Stomach (tissue), 9 donors: Measurements from ENCODE around the gene KSR2. TPM values are rescaled to one million over a fixed set of nuclear protein-coding genes. Genes with fewer than 3 reads are reported as not detected.

Source experiments
- DNase-seq, 2 donors: peaks; one replicate each; pipeline versions ENCODE4 v3.0.0 to v3.0.0-alpha.2; 2013 to 2019
- H3K27ac ChIP-seq, 5 donors: fragments of 200-600 bp in 4 of 5; sonication (generic) in 4 of 5; one replicate each; pipeline ENCODE4 v1.5.1; 2013 to 2019; ENCODE audit warnings: mild to moderate bottlenecking in 1 of 5, moderate library complexity in 1 of 5
- H3K27me3 ChIP-seq, 3 donors: fragments of 200-600 bp; sonication (generic); one replicate each; pipeline ENCODE4 v1.5.1; 2017 to 2019; ENCODE audit warnings: mixed run types in 1 of 3
- H3K36me3 ChIP-seq, 4 donors: fragments of 200-600 bp; sonication (generic); 1 replicate in 3 of 4; 2 replicates in 1 of 4; pipeline ENCODE4 v1.5.1; 2016 to 2019
- H3K4me1 ChIP-seq, 4 donors: fragments of 200-600 bp; sonication (generic); one replicate each; pipeline ENCODE4 v1.5.1; 2016 to 2019
- H3K4me3 ChIP-seq, 4 donors: fragments of 200-600 bp; sonication (generic) in 3 of 4; one replicate each; pipeline ENCODE4 v1.5.1; 2016 to 2019; ENCODE audit warnings: mild to moderate bottlenecking in 1 of 4
- H3K9me3 ChIP-seq, 4 donors: fragments of 200-600 bp; sonication (generic); one replicate each; pipeline ENCODE4 v1.5.1; 2016 to 2019
- CTCF ChIP-seq, 7 experiments: fragments of 450-650 bp in 4 of 7; fragments of 200-600 bp in 3 of 7; sonication (generic) in 3 of 7; IDR thresholded peaks; one replicate each; pipeline ENCODE4 v1.5.1; 2016 to 2019; ENCODE audit warnings: antibody characterized with exemption in 7 of 7, control low read depth in 2 of 7, mild to moderate bottlenecking in 1 of 7
- EP300 ChIP-seq: sonication (generic); formaldehyde crosslinking; IDR thresholded peaks from one replicate; pipeline ENCODE4 v1.6.1; 2017; ENCODE audit warnings: antibody characterized with exemption
- POLR2A ChIP-seq, 4 donors: fragments of 450-650 bp; IDR thresholded peaks; one replicate each; pipeline ENCODE4 v1.6.1; 2016; ENCODE audit warnings: antibody characterized with exemption in 4 of 4, control low read depth in 2 of 4, mild to moderate bottlenecking in 1 of 4, moderate library complexity in 1 of 4
- POLR2AphosphoS5 ChIP-seq, 3 donors: sonication (generic); formaldehyde crosslinking; IDR thresholded peaks; one replicate each; pipeline ENCODE4 v1.6.1; 2016; ENCODE audit warnings: antibody characterized with exemption in 3 of 3
- WGBS, 5 donors: extraction: QIAGEN DNeasy Blood & Tissue Kit in 3 of 5; methylation state at CpG; one replicate each; pipeline versions ENCODE4 v1.1.5 to v1.1.7; 2013 to 2018; 5-methylcytosine and 5-hydroxymethylcytosine counted together
- intact Hi-C: fragments of 100-400 bp; cut with DNase I; formaldehyde crosslinking; loops from one replicate; pipeline ENCODE4 v1.15.1; 2023; ENCODE audit warnings: low total_unique reads
- polyA plus RNA-seq, 3 donors: library from polyadenylated mRNA; stranded (reverse); fragments of 200-250 nt; gene quantifications; one replicate each; pipeline ENCODE4 v1.2.3, GENCODE V29; 2013
- total RNA-seq, 5 donors: library from RNA; depleted of rRNA; stranded (reverse); fragments of >200 nt; gene quantifications; one replicate each; pipeline versions ENCODE4 v1.1.0 to v1.2.3, GENCODE V29; 2014 to 2016
- donor health status: healthy with polysubstance abuse.
- donor health status: Bipolar disorder and iron deficiency.
- donor health status: healthy.

The KSR2 gene
- total and polyA plus RNA-seq, 8 donors, result 0.03 to 1.4 (median 0.26) TPM; not detected in 2

- TF ChIP-seq POLR2A (IDR thresholded peaks at IDR 0.05) (no peak), CTCF (IDR thresholded peaks at IDR 0.05) (no peak), POLR2AphosphoS5 (IDR thresholded peaks at IDR 0.05) (no peak), EP300 (no peak)
- Histone ChIP-seq H3K27ac (no peak overlapping the region), H3K4me1 (no peaks in the 10 kb centered on the region), H3K4me3 (no peak overlapping the region), H3K27me3 (peaks cover 0 to 65% (median 12%) of the 10 kb centered on the region in 3 donors), H3K9me3 (peaks cover 0 to 18% (median 12%) of the 10 kb centered on the region in 4 donors), H3K36me3 (no peaks in the 10 kb centered on the region)
- WGBS, 5 donors, result 52 to 69% (median 59%) methylated on average over 4 of the region's 4 CpGs
- no peak for DNase-seq
- intact Hi-C loops, result no loop called here
Measured at GRCh38 chr12:117842630-117843029, 126.2 kb downstream of the KSR2 start.

GRCh38 chr12:117842220-117842619 is 126.6 kb downstream of the KSR2 start:
- TF ChIP-seq CTCF (IDR thresholded peaks at IDR 0.05) (no peak), POLR2A (IDR thresholded peaks at IDR 0.05) (no peak), EP300 (no peak), POLR2AphosphoS5 (IDR thresholded peaks at IDR 0.05) (no peak)
- H3K4me1 ChIP-seq, result peaks cover 0 to 3% (median 0%) of the 10 kb centered on the region in 4 donors
- H3K4me3 ChIP-seq, result no peak overlapping the region
- DNase-seq, result no peak
- no peak overlapping the region for H3K27ac ChIP-seq
- H3K9me3 ChIP-seq, result peaks cover 0 to 18% (median 12%) of the 10 kb centered on the region in 4 donors
- intact Hi-C loops, result no loop called here
- peaks cover 0 to 65% (median 11%) of the 10 kb centered on the region in 3 donors for H3K27me3 ChIP-seq
- no peaks in the 10 kb centered on the region for H3K36me3 ChIP-seq
- WGBS, 5 donors, result 82 to 94% (median 88%) methylated on average over 2 of the region's 2 CpGs

- Histone ChIP-seq H3K36me3 (no peaks in the 10 kb centered on the region), H3K4me1 (peaks cover 0 to 8% (median 2%) of the 10 kb centered on the region in 4 donors), H3K27me3 (peaks cover 0 to 57% (median 8%) of the 10 kb centered on the region in 3 donors), H3K9me3 (no peaks in the 10 kb centered on the region), H3K4me3 (no peak overlapping the region), H3K27ac (no peak overlapping the region)
- intact Hi-C loops, result loop anchor here (5.0 kb wide), 2 partner anchors 470 to 625 kb away; no protein-coding TSS in a partner anchor
- TF ChIP-seq POLR2AphosphoS5 (IDR thresholded peaks at IDR 0.05) (no peak), EP300 (no peak), CTCF (IDR thresholded peaks at IDR 0.05) (no peak), POLR2A (IDR thresholded peaks at IDR 0.05) (no peak)
- no peak for DNase-seq
- 42 to 62% (median 54%) methylated on average over 3 of the region's 3 CpGs for WGBS, 5 donors
Measured at GRCh38 chr12:117837737-117838050, 131.1 kb downstream of the KSR2 start.

GRCh38 chr12:117836999-117837736 is 131.6 kb downstream of the KSR2 start:
- WGBS, 5 donors, result 7 to 11% (median 8%) methylated on average over 22 of the region's 22 CpGs
- H3K4me3 ChIP-seq, result no peak overlapping the region

More at GRCh38 chr12:117836999-117837736, 131.6 kb downstream of the KSR2 start:
- DNase-seq, result peak; percentile 79 to 91
- peaks cover 0 to 8% (median 2%) of the 10 kb centered on the region in 4 donors for H3K4me1 ChIP-seq
- H3K27me3 ChIP-seq, result peaks cover 0 to 52% (median 8%) of the 10 kb centered on the region in 3 donors
- H3K36me3 ChIP-seq, result no peaks in the 10 kb centered on the region
- no peak overlapping the region for H3K27ac ChIP-seq
- no peaks in the 10 kb centered on the region for H3K9me3 ChIP-seq
- intact Hi-C loops, result loop anchor here (5.0 kb wide), 2 partner anchors 470 to 625 kb away; no protein-coding TSS in a partner anchor
- TF ChIP-seq CTCF (IDR thresholded peaks at IDR 0.05) (peak in 6 of 7 experiments; percentile 78 to 98 (median 86)), EP300 (no peak), POLR2A (IDR thresholded peaks at IDR 0.05) (no peak), POLR2AphosphoS5 (IDR thresholded peaks at IDR 0.05) (no peak)
